Activated naive CD4-positive, alpha-beta T cell treated with anti-CD3 and anti-CD28 coated beads, Interleukin-2, amount 10 ng/mL, durations not matched to agents 7 days and 5 days (primary cell): ENCODE results near the gene PRKD2.

Experiments used
- CTCF ChIA-PET: fragments of 350-600 bp; sonication (Branson Sonifier 250); formaldehyde crosslinking; loops from one replicate; lab custom pipeline; 2021; ENCODE audit warnings: antibody characterized with exemption; lab: Charles Lee
- DNase-seq: peaks from one replicate; pipeline ENCODE4 v3.0.0-alpha.2; 2020
- H3K27ac Mint-ChIP-seq: one replicate; pipeline ENCODE4 v1.8.0; 2021; ENCODE audit warnings: mild to moderate bottlenecking, moderate library complexity, mixed read lengths
- H3K27me3 Mint-ChIP-seq: one replicate; pipeline ENCODE4 v1.8.0; 2021; ENCODE audit warnings: mild to moderate bottlenecking, mixed read lengths
- H3K36me3 Mint-ChIP-seq: one replicate; pipeline ENCODE4 v1.8.0; 2021; ENCODE audit warnings: mixed read lengths
- H3K4me1 Mint-ChIP-seq: one replicate; pipeline ENCODE4 v1.8.0; 2021; ENCODE audit warnings: mixed read lengths
- H3K4me3 Mint-ChIP-seq: one replicate; pipeline ENCODE4 v1.8.0; 2021; ENCODE audit warnings: mild to moderate bottlenecking, moderate library complexity, mixed read lengths
- H3K9me3 Mint-ChIP-seq: one replicate; pipeline ENCODE4 v1.8.0; 2021; ENCODE audit warnings: mixed read lengths

The PRKD2 gene

GRCh38 chr19:46648961-46649960 is 67.7 kb downstream of the PRKD2 start:
- peaks cover 12% of the 10 kb centered on the region for H3K36me3 Mint-ChIP-seq
- peaks cover 13% of the 10 kb centered on the region for H3K4me1 Mint-ChIP-seq
- H3K9me3 Mint-ChIP-seq = peaks cover 3% of the 10 kb centered on the region
- H3K4me3 Mint-ChIP-seq = no peak overlapping the region
- peaks cover 79% of the 10 kb centered on the region for H3K27me3 Mint-ChIP-seq
- H3K27ac Mint-ChIP-seq = no peak overlapping the region
- CTCF ChIA-PET = no interaction called here
- no peak for DNase-seq

DNA sequence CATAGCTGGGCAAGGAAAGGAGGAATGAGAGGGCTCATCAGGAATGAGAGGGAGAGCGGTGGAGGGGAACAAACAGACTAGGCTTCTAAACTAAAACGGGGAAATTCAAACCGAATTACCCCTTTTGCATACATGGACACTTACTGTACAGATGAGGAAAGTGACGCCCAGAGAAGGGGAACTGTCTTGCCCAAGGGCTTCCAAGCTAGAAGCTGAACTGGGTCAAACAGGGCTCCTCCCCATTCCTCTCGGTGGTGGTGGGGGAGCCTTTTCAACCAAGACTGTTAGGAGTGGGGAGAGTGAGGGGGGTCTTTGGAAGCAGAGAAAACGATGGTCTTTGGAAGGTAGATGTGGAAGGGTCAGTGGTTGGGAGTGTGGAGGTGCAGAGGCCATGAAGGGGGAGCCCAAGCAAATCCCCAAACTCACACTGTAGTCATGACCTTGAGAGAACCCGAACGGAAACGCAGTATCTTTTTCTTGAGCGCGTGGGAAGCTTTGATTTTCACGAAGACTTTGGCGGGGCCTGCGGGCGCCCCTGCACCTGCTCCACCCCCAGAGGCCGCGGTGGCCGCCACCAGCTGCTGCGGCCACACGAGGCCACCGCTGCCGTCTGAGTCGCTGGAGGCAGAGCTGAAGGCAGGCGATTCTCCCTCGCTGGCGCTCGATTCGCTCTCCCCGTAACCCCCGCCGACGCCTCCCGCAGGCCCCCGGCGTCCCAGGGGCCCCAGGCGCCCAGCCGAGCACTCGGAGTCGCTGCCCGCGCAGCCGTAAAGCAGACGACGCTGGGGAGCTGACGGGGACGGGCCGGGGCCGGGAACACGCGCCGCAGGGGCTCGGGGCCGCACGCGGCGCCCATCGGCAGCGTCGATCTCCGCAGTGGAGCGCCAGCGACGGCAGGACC is 68.6 kb downstream of the PRKD2 start:
- Mint-ChIP-seq H3K9me3 (peaks cover 3% of the 10 kb centered on the region), H3K4me3 (no peak overlapping the region), H3K27ac (peak overlapping the region; percentile 78), H3K27me3 (peaks cover 75% of the 10 kb centered on the region), H3K36me3 (peaks cover 12% of the 10 kb centered on the region), H3K4me1 (peaks cover 13% of the 10 kb centered on the region)
- DNase-seq = no peak
- CTCF ChIA-PET = interaction anchor here (0.6 to 0.7 kb wide), 2 partner anchors 10 to 60 kb away, joined by 3 read pairs; no protein-coding TSS in a partner anchor

DNA sequence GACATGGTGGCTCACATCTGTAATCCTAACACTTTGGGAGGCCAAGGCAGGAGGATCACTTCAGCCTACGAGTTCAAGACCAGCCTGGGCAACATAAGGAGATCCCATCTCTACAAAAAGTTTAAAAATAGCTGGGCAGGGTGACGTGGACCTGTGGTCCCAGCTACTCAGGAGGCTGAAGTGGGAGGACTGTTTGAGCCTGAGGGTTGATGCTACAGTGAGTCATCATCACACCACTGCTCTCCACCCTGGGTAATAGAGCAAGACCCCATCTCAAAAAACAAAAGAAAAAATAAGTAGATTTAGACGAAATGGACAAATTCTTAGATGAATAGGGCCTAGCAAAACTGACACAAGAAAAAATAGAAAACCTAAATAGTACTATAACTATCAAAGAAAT is 70.5 kb downstream of the PRKD2 start:
- CTCF ChIA-PET = no interaction called here
- Mint-ChIP-seq H3K9me3 (peaks cover 3% of the 10 kb centered on the region), H3K4me3 (no peak overlapping the region), H3K27ac (no peak overlapping the region), H3K36me3 (peaks cover 12% of the 10 kb centered on the region), H3K27me3 (peaks cover 72% of the 10 kb centered on the region), H3K4me1 (peaks cover 13% of the 10 kb centered on the region)
- no peak for DNase-seq

DNA sequence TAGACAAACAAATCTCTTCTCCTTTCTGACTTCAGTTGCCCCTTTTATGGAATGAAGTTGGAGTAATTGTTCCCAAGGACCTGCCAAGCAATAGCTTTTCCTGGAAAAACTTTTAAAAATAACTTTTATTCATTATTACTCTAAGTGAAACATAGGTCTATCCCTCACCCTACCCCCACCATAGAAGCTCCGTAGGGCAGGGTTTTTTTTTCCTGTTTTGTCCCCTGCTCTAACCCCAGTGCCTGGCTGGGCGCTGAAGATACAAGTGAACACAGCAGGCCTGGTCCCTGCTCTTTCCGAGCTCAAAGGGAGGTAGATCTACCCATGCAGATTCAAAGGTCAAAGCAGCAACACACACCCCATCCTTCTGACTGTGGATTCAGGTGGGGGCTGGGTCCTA is 72.2 kb downstream of the PRKD2 start:
- Mint-ChIP-seq H3K27ac (no peak overlapping the region), H3K4me1 (peaks cover 15% of the 10 kb centered on the region), H3K4me3 (no peak overlapping the region), H3K36me3 (peaks cover 6% of the 10 kb centered on the region), H3K27me3 (peaks cover 55% of the 10 kb centered on the region), H3K9me3 (peaks cover 3% of the 10 kb centered on the region)
- CTCF ChIA-PET = no interaction called here
- no peak for DNase-seq

DNA sequence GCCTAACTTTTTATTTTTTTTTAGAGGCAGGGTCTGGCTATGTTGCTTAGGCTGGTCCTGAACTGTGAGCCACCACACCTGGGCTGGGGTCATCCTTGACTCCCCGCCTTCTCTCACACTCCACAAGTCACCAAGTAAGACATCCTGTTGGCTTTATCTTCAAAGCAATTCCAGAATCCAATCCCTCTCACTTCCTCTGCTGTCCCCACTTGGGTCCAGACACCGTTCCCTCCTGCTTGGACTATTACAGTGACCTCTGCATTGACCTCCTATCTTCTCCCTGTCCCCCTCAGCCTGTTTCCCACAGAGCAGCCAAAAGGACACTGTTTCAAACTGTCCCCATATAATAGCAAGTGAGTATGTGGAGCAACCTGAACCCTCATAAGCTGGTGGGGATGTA is 76.3 kb downstream of the PRKD2 start:
- no peaks in the 10 kb centered on the region for H3K36me3 Mint-ChIP-seq
- H3K4me1 Mint-ChIP-seq = peaks cover 12% of the 10 kb centered on the region
- H3K27ac Mint-ChIP-seq = no peak overlapping the region
- CTCF ChIA-PET = interaction anchor here (1.4 kb wide), 1 partner anchor 21 kb away, joined by 5 read pairs; no protein-coding TSS in a partner anchor
- peak overlapping the region; percentile 14 for H3K4me3 Mint-ChIP-seq
- H3K27me3 Mint-ChIP-seq = peaks cover 24% of the 10 kb centered on the region
- no peaks in the 10 kb centered on the region for H3K9me3 Mint-ChIP-seq
- DNase-seq = no peak

DNA sequence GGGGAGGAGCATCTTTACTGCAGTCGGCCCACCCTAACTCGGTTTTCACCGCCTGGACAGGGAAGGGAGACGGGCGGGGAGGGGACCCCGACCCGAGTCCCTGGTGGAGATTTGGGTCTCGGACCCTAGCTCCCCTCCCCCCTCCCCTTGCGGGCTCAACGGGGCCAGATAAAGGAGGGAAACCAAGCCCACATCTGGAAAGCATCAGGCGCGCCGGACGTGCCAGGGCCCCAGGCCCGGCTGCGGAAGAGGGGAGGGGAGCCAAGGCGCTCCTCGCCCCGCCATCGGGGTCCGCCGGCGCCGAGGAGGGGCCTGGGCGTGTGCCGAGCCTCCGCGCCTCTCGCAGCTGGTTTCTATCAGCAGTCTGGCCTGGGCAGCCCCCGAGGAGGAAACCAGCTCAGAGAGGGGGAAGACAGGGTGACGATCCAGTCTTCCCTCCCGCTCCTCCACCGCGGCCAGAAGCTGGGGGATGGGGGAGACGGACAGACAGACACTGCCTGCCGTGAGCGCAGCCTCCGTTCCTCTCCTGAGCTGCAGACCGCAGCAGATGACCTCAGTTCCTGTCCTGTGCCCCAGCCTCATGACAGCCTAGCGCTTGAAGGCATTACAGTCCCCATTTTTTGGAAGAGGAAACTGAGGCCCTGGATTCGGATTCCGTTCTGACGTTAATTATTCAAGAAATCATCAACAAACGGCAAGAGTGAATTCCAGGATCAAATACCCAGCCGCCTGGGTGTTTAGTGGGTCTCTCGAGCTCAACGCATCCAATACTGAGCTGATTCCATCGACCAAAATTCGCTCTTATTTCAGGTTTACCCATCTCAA is 77.3 kb downstream of the PRKD2 start:
- H3K9me3 Mint-ChIP-seq = no peaks in the 10 kb centered on the region
- CTCF ChIA-PET = interaction anchor here (1.2 to 1.3 kb wide), 2 partner anchors 18 to 214 kb away, joined by 3 read pairs; no protein-coding TSS in a partner anchor
- no peaks in the 10 kb centered on the region for H3K36me3 Mint-ChIP-seq
- H3K27me3 Mint-ChIP-seq = peaks cover 23% of the 10 kb centered on the region
- peak; percentile 58 for DNase-seq
- peak overlapping the region; percentile 26 for H3K4me3 Mint-ChIP-seq
- H3K4me1 Mint-ChIP-seq = peaks cover 15% of the 10 kb centered on the region
- no peak overlapping the region for H3K27ac Mint-ChIP-seq

DNA sequence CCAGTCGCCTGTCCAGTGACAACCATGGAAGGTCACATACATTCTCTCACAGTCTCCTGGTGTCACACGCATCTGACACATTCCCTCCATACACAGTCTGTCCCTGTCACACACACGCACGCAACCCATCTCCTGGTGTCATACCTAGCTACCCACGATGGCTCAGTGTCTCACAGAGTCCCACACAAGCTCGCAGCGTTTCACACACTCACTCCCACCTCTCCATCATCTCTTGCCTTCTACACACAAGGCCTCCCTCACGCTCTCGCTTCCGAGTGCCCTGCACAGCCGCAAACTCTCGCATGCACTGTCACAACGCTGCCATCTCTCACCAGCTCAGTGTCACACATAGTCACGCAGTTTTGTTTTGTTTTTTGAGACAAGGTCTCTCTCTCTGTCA is 79.7 kb downstream of the PRKD2 start:
- peak; percentile 29 for DNase-seq
- H3K4me3 Mint-ChIP-seq = no peak overlapping the region
- CTCF ChIA-PET = interaction anchor here (0.6 to 2.4 kb wide), 11 partner anchors 15 to 155 kb away, joined by 3 to 13 read pairs (median 3); partner anchors contain the start of gene DACT3
- H3K27ac Mint-ChIP-seq = no peak overlapping the region
- no peaks in the 10 kb centered on the region for H3K9me3 Mint-ChIP-seq
- H3K36me3 Mint-ChIP-seq = no peaks in the 10 kb centered on the region
- H3K4me1 Mint-ChIP-seq = peaks cover 28% of the 10 kb centered on the region
- H3K27me3 Mint-ChIP-seq = peaks cover 31% of the 10 kb centered on the region

- Mint-ChIP-seq H3K36me3 (no peaks in the 10 kb centered on the region), H3K4me3 (peak within 1 kb of the TSS; percentile 24), H3K27ac (no peak within 1 kb of the TSS), H3K9me3 (no peaks in the 10 kb centered on the region), H3K4me1 (peaks cover 28% of the 10 kb centered on the region), H3K27me3 (peaks cover 42% of the 10 kb centered on the region)
- peak; percentile 43 for DNase-seq
- CTCF ChIA-PET = interaction anchor here (1.0 to 2.4 kb wide), 4 partner anchors 16 to 28 kb away, joined by 3 to 13 read pairs (median 4); partner anchors contain the start of gene DACT3
Observed at GRCh38 chr19:46635920-46636761, 80.8 kb downstream of the PRKD2 start, which contains the start of gene GNG8. Gene GNG8 (minus strand): TSS chr19:46636202. CDS start chr19:46634682, 1,520 bp downstream.

- H3K27ac Mint-ChIP-seq = no peak overlapping the region
- H3K4me1 Mint-ChIP-seq = peaks cover 20% of the 10 kb centered on the region
- CTCF ChIA-PET = interaction anchor here (1.3 kb wide), 1 partner anchor 21 kb away, joined by 4 read pairs; no protein-coding TSS in a partner anchor
- DNase-seq = no peak
- peaks cover 51% of the 10 kb centered on the region for H3K27me3 Mint-ChIP-seq
- no peaks in the 10 kb centered on the region for H3K9me3 Mint-ChIP-seq
- peak overlapping the region; percentile 15 for H3K4me3 Mint-ChIP-seq
- H3K36me3 Mint-ChIP-seq = no peaks in the 10 kb centered on the region
Observed at GRCh38 chr19:46634656-46635218, 82.2 kb downstream of the PRKD2 start.

DNA sequence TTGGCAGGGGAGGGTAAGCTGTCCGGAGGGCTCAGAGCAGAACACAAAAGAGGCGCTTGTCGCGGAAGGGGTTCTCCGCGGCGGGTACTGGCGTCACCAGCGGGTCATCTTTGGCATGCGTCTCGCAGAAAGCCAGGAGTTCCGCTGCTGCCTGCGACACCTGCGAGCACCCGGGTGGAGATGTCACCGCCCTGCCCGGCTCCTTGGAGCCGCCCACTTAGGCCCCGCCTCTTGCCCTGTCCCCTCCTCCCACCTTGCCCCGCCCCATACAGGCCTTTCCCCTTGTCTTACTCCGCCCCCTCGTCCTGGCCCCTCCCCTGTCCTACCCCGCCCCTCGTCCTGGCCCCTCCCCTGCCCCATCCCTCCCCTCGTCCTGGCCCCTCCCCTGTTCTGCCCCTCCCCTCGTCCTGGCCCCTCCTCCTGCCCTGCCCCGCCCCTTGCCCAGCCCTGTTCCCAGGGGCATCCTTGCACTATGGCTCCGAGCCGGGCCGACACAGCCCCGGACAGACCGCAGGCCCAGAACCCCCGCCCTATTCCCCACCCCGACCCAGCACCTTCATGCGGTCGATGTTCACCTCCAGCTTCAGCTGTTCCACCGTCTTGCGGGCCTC is 82.8 kb downstream of the PRKD2 start:
- peaks cover 18% of the 10 kb centered on the region for H3K4me1 Mint-ChIP-seq
- peak overlapping the region; percentile 63 for H3K4me3 Mint-ChIP-seq
- no peaks in the 10 kb centered on the region for H3K36me3 Mint-ChIP-seq
- peak overlapping the region; percentile 15 for H3K27ac Mint-ChIP-seq
- CTCF ChIA-PET = interaction anchor here (1.0 to 1.3 kb wide), 2 partner anchors 14 to 20 kb away, joined by 4 read pairs; no protein-coding TSS in a partner anchor
- H3K9me3 Mint-ChIP-seq = no peaks in the 10 kb centered on the region
- peak; percentile 97 for DNase-seq
- peaks cover 52% of the 10 kb centered on the region for H3K27me3 Mint-ChIP-seq

DNA sequence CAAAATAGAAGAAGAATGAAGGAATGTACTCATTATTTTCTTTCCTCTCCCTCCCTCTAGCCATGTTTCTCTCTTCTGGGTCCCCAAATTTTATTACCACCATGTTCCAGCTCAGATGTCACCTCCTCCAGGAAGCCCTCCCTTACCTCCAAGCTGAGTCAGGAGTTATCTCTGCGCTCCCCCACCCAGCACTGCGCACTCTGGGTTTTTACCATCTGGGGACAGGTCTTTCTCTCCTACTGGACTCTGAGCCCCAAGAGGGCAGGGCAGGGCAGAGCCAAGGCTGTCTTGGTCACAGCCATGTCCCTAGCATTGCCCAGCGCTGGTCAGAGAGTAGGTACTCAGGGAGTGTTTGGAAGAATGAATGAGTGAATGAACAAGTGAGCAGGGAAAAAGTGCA is 83.8 kb downstream of the PRKD2 start:
- H3K36me3 Mint-ChIP-seq = no peaks in the 10 kb centered on the region
- H3K4me3 Mint-ChIP-seq = peak overlapping the region; percentile 63
- DNase-seq = no peak
- no peaks in the 10 kb centered on the region for H3K9me3 Mint-ChIP-seq
- H3K4me1 Mint-ChIP-seq = peaks cover 23% of the 10 kb centered on the region
- no peak overlapping the region for H3K27ac Mint-ChIP-seq
- CTCF ChIA-PET = interaction anchor here (0.8 to 2.4 kb wide), 3 partner anchors 13 to 19 kb away, joined by 3 to 12 read pairs (median 4); no protein-coding TSS in a partner anchor
- H3K27me3 Mint-ChIP-seq = peaks cover 52% of the 10 kb centered on the region
